HG03460 (cell line): ENCODE data around the gene IPO8.

ENCODE experiments used
- ATAC-seq: cut with Tn5 transposase; IDR thresholded peaks from one replicate; pipeline ENCODE4 v1.9.1; 2021; ENCODE audit not compliant: unreplicated experiment

The IPO8 gene

DNA sequence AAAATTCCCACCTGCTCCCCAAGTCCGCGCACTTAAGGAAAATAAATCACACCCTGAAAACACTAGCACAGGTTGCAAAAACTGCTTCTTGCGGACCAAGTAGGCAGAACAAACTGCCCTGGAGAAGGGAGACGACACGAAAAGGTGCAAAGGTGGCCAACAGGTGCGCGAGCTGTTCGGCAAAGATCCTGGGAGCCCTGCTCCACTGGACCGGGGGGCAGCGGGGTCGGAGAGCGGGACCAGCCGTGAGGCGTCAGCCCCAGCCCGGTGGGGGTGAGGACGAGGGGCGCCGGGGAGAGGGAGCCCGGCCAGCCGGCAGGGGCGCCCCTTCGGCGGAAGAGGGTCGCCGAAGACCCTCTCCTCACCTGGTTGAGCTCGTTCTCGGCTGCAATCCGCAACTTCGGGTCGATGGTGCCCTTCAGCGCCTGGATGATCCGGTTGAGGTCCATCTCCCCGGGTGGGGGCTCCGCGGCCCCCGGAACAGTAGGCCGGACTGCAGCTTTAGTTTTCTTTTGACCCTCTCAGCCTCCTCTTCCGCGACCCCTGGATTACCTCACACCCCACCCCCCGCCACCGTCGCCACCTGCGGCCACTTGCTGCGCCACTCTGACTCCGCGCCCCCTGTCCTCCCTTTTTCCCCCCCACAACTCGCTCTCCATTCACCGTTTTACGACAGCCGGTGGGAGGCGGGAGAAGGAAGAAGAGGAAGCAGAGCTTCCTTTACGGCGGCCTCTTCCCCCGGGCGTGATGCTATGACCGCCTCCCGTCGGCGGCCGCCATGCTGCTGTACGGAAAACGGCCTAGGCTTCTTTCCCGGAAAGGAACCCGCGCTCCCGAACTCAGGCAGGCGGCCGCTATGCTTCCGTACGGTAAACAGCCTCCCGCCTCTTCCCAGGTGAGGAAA lies at the start of gene IPO8:
Gene IPO8, minus strand, starts transcription at position 671 of the 904 bp plus-strand sequence. Its CDS starts 222 bp downstream, at position 449.
- ATAC-seq = peak; percentile 84

DNA sequence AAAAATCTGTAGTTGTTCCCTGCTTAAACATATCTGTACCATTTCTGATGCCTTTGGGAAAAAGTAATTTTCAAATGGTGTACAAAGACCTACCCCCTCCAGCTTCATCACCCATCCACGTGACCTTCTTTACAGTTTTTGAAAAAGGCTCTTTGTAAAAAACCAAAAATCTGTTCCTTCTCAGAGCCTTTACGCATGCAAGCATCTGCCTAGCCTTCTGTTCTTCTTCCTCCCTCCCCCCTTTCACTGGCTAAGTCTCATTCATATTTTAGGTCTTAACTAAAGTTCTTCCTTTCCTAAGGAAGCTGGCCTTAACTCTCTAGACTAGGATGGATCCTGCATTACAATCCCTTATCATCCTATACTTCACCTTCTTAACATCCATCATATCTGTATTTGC lies 48.7 kb upstream of the IPO8 start:
- no peak for ATAC-seq

DNA sequence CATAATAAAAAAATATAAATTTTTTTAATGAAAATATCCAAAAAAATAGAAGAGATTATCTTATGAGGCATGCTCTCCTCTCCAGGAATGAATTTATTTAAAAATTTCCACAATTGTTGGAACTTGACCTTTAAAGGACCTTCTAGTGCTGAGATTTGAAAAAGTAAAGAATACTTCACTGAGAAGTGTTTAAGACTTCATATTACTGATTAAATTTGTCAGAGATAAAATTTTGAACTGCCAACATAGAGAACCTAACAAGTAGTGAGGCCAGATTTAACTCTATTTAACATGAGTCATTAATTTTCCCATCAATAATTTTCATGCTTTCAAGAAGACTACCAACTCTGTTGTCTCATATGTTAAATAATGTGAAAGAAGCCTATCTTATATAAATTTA lies 44.6 kb upstream of the IPO8 start:
- ATAC-seq = no peak

- ATAC-seq = no peak
Observed at GRCh38 chr12:30739020-30739419, 43.4 kb upstream of the IPO8 start.

DNA sequence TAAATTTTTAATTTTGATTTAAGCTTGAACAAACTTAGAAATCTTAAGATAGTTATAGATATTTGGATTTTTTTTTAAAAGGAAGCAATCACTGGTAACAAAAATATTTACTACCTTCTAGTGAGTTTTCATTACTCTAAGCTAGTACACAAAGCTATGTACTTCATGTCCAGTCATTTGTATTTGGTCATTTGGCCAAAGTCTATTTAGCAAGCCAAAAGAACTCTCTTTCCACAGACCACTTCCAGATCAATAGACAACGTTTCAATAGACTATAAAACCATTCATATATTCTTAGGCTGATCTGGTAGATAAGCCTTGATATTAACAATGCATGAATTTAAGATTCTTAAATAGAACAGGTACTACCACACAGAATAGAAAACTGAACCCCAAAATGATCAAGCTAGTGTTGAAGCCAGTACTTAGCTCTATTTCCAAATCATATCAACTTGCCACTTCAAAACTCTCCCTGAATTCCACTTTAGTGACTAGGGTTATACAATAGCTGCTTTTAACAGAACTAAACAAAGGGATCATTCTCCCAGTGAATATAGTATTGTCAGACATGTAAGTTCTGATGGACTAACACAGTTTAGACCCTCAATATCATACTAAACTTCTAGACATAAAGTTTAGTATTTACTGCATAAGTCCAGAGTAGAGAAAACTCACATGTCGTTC lies 37.4 kb upstream of the IPO8 start:
- ATAC-seq = no peak

DNA sequence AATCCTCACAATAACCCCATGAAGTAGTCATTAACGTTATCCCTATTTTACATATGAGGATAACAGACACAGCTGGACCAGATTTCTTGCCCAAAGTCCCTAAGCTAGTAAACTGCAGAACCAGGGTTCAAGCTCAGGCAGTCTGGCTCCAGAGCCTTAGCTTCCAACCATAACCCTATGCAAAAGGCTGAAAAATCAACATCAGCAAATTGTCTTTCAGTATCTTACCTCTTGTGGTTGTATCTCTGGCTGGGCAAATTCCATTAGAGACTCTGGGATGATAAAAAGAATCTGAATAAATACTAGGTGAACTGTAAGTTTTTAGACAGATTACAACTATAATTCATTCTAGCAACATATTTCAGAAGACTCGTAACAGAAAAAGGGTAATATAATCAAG lies 34.3 kb upstream of the IPO8 start:
- ATAC-seq = no peak

DNA sequence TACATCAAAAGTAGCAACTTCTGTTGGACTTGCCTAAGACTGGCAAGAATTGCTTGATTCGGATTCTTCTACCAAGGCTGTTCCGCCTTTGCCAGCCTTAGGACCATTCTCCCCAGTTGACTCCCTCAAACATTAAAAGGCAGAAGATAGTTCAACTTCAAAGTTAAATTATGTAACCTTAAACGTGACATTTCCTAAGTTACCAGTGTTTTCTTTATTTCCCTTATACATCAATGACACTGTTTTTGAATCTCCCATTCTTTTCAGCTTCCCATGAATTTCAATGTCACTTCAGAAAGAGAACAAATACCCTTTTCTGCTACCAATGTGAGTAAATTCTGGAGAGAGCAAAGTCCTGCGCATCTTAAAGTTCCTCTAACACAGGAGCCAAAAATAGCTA lies 33.9 kb upstream of the IPO8 start:
- ATAC-seq = no peak

DNA sequence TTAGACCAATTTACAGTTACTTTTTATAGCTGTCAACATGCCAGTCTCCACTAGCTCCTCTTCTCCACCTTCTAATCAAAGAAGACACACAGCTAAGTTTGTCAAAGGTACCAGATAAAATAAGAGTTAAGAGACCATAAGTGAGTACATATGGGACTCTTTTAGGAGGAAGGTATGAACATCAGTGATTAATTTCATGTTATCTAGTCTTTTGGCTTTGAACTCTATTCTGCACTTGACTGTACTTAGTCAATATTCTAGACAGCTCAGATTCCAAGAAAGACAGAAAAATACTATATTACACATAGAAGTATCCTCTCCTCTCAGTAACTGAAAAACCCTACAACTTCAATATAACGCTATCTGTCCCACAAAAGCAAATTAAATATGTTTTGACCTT lies 31.0 kb upstream of the IPO8 start:
- ATAC-seq = no peak

GRCh38 chr12:30725739-30726138 lies 30.1 kb upstream of the IPO8 start:
- ATAC-seq = no peak

GRCh38 chr12:30719060-30719459 lies 23.4 kb upstream of the IPO8 start:
- no peak for ATAC-seq

GRCh38 chr12:30707613-30708342 lies 12.1 kb upstream of the IPO8 start:
- ATAC-seq = no peak

DNA sequence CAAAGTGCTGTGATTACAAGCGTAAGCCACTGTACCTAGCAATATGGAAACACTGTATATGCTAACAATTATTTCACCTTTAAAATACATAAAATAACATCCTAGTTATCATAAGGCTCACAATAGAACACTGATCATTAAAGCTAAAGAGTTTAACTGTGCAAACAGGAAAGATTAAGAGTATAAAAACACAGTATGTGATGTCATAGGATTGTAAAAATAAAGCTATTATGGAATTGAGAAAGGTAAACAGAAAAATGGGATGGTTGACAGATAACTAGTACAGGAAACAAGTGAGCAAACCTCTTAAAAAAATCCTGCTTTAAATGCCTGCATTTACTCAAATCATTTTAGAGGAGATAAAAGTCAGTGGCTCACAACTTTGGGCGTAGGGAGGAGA lies 10.8 kb upstream of the IPO8 start:
- ATAC-seq = no peak

DNA sequence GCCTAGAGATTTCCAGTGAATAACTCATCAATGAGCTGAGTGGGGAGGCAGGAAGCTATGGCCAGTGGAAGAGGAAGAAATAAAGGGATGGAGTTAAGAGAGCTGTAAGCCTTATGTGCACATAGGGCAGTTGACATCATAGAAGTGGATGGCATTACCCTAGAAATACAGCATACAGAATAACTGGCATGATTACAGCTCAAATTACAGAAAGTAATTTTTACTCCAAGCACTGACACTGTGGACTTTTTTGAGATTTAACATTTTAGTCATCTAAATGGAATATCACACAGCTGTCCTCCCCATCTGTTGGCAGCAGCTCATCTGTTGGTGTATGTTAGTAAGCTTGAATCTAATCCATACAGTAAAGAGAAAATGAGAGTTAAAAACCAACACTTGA lies 5.4 kb upstream of the IPO8 start:
- ATAC-seq = no peak

DNA sequence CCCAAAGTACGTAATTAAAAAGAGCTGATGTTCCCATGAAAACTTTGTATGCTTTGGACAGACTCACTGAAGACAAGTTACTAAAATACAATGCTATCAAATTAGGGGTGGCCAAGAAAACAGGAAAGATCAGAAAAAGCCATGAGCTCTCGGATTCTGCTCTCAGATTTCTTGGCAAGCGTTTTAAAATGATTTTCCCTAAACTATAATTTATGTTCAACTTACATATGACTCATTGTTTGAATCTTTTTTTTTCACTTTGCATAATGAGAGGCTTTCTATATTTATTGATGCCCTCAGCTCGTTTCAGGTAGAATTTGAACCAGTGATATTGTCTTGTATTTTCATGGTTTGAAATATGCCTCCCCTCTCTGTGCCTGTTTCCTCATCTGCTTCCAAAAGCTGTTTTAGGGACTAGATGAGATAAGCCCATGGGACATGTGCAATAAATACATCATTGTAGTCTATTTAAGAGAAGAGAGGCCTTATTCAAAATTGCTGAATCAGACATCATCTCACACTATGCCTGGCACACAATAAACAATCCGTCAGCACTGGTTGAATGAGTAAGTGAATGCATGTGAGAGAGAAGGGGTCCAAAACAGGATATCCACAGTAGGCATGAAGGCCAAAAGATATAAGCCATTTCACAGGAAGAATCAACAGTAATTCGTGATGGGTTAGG lies 4.7 kb upstream of the IPO8 start:
- no peak for ATAC-seq

DNA sequence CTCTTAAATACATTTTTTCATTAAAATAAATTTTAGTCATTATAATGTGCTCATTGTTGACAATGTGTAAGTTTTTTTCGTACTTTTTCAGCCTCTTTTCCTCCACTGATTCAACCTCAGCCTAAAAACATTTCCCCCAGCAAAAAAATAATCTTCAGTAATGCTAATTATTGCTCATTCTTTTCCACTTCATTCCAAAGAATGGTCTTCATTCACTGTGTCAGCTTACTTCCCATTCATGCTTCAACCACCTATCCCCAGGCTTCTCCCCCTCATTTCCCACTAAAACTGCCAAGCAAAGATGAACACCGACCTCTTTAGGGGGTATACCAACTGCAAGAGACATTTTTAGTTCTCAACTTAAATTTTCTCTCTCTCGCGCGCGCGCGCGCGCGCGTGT lies 2.7 kb upstream of the IPO8 start:
- no peak for ATAC-seq

- ATAC-seq = no peak
Observed at GRCh38 chr12:30696943-30697342, 1.3 kb upstream of the IPO8 start.

- no peak for ATAC-seq
Observed at GRCh38 chr12:30696486-30696885, 817 bp upstream of the IPO8 start.

- peak; percentile 42 for ATAC-seq
Observed at GRCh38 chr12:30696103-30696408, 387 bp upstream of the IPO8 start.

DNA sequence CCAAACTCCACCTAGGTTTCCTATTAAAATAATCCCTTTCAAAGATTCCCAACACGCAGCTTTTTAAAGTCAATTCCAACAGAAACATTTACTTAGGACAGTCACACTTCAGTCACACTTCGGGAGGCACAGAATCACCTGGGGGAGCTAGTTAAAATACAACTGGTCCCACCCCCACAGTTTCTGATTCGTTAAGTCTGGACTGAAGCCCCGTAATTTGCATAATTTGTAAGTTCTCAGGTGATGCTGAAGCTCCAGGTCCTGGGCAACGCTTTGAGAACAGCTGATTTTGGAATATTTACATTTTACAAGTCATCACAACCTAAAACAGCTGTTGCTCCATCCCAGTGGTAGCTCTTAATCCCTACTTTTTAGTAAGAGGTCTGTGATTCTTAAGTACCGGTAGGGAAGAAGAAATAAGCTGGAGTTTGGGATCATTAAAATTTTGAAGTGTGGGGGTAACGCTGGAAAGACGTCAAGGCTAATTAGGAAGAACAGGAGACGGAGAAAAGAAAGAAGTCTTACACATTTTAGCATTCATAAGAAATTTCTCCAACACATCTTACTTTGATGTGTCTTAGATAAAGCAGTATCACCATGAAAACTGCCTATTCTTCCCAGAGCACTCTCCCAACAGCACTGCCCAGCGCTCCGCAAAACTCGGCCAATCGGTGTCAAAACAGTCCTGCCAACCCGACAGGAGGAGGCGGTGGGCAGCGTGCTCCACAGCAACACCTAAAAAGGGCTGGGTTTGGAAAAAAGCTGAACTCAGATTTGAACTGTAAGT lies 1.1 kb downstream of the IPO8 start:
- ATAC-seq = no peak

- no peak for ATAC-seq
Observed at GRCh38 chr12:30692470-30692869, 3.2 kb downstream of the IPO8 start.
